T-cell (primary cell): Measurements from ENCODE around the gene CFAP57. TPM values are rescaled to one million over a fixed set of nuclear protein-coding genes. Genes with fewer than 3 reads are reported as not detected.
A peak's percentile ranks its signal among the peaks of the same experiment; 100 is the strongest.

Experiments
- ATAC-seq, 4 experiments: fragments of 200-7000 bp in 3 of 4; fragments of 150-1000 bp in 1 of 4; cut with Tn5 transposase; replicated peaks in 1 of 4; 1 replicate in 3 of 4; 2 replicates in 1 of 4; pipeline ENCODE4 v1.10.0; 2021; ENCODE audit warnings: moderate library complexity in 3 of 4, mild to moderate bottlenecking in 2 of 4, moderate number of reproducible peaks in 1 of 4
- CTCF ChIA-PET, 2 donors: fragments of 300-600 bp; sonication (Branson Sonifier 250); formaldehyde crosslinking; loops; one replicate each; lab custom pipeline; 2022; ENCODE audit warnings: antibody characterized with exemption in 2 of 2; lab: Charles Lee
- POLR2A ChIA-PET, 2 donors: fragments of 300-600 bp; sonication (Branson Sonifier 250); formaldehyde crosslinking; loops; one replicate each; lab custom pipeline; 2022; ENCODE audit warnings: antibody characterized with exemption in 2 of 2; lab: Charles Lee
- DNase-seq, 35 experiments: peaks; one replicate each; pipeline versions ENCODE4 v3.0.0 to v3.0.0-alpha.2; 2013 to 2023
- H3K27ac ChIP-seq: one replicate; pipeline ENCODE4 v1.5.1; 2013; ENCODE audit warnings: low read length
- H3K27me3 ChIP-seq, 2 experiments: replicated peaks in 1 of 2; 1 replicate in 1 of 2; 2 replicates in 1 of 2; pipeline versions ENCODE4 v1.6.1 to v1.7.0; 2013; ENCODE audit warnings: low read length in 1 of 2, mixed read lengths in 1 of 2; ENCODE audit not compliant: control insufficient read depth in 2 of 2, insufficient read depth in 2 of 2; ENCODE audit errors: extremely low read depth in 1 of 2
- H3K36me3 ChIP-seq, 2 donors: 1 replicate in 1 of 2; 2 replicates in 1 of 2; pipeline versions ENCODE4 v1.6.1 to v1.7.0; 2013; ENCODE audit warnings: low read length in 1 of 2; ENCODE audit not compliant: control insufficient read depth in 2 of 2, insufficient read depth in 1 of 2; ENCODE audit errors: extremely low read depth in 1 of 2
- H3K4me1 ChIP-seq, 2 experiments: 1 replicate in 1 of 2; 2 replicates in 1 of 2; pipeline versions ENCODE4 v1.6.1 to v1.7.0; 2013; ENCODE audit warnings: low read length in 2 of 2, mixed read lengths in 1 of 2; ENCODE audit not compliant: insufficient read depth in 2 of 2, control insufficient read depth in 1 of 2; ENCODE audit errors: extremely low read depth in 1 of 2
- H3K4me3 ChIP-seq, 2 donors: 1 replicate in 1 of 2; 2 replicates in 1 of 2; pipeline versions ENCODE4 v1.5.1 to v1.7.0; 2013; ENCODE audit warnings: mild to moderate bottlenecking in 2 of 2, low read length in 1 of 2, moderate library complexity in 1 of 2; ENCODE audit not compliant: control insufficient read depth in 1 of 2; ENCODE audit errors: extremely low read depth in 1 of 2
- H3K9me3 ChIP-seq: 2 replicates; pipeline ENCODE4 v1.7.0; 2013
- H3K27ac Mint-ChIP-seq, 2 donors: one replicate each; pipeline ENCODE4 v1.8.0; 2020 to 2021; ENCODE audit warnings: mild to moderate bottlenecking in 2 of 2, mixed read lengths in 2 of 2
- H3K27me3 Mint-ChIP-seq, 2 donors: one replicate each; pipeline ENCODE4 v1.8.0; 2021 to 2022; ENCODE audit warnings: mixed read lengths in 2 of 2
- H3K36me3 Mint-ChIP-seq: one replicate; pipeline ENCODE4 v1.8.0; 2021; ENCODE audit warnings: mixed read lengths
- H3K4me1 Mint-ChIP-seq, 3 donors: one replicate each; pipeline ENCODE4 v1.8.0; 2020 to 2022; ENCODE audit warnings: mixed read lengths in 3 of 3, mild to moderate bottlenecking in 1 of 3
- H3K4me3 Mint-ChIP-seq, 3 donors: one replicate each; pipeline ENCODE4 v1.8.0; 2020 to 2022; ENCODE audit warnings: mild to moderate bottlenecking in 3 of 3, mixed read lengths in 3 of 3, moderate library complexity in 3 of 3
- H3K9me3 Mint-ChIP-seq, 3 donors: one replicate each; pipeline ENCODE4 v1.8.0; 2020 to 2022; ENCODE audit warnings: mixed read lengths in 3 of 3
- WGBS: methylation state at CpG from one replicate; pipeline ENCODE4 v1.1.5; 2013; ENCODE audit warnings: missing lambda C conversion rate; ENCODE audit not compliant: insufficient coverage; 5-methylcytosine and 5-hydroxymethylcytosine counted together
- total RNA-seq, 35 experiments: library from RNA in 6 of 35; stranded (reverse) in 6 of 35; fragments of 120-200 nt in 1 of 35; gene quantifications; one replicate each; pipeline versions ENCODE4 v1.2.1 to v1.2.4 and lab custom pipeline; 2013 to 2026

The CFAP57 gene
- total RNA-seq, 5 donors from 2014 or later (not counting 1 experiment from before 2014, with no cell fraction given): 0.07 TPM; not detected in 4

DNA sequence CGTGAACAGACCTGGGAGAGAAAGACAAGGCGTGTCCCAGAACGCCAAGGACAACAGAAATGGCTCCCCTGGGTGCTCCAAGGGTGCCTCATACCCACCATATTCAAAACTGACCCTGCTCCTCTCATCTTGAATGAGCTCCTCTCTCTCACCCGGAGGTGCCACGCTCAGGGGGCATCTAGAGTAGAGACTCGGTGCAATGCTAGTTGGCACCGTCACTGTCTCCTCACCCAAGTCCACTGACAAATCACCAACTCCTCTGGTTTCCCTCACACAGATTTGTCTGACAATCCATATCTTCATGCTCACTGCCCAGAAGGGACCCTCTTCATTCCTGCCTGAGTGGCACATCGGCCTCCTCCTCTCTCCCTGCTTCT is 102.7 kb downstream of the CFAP57 start:
- 91% methylated on average over 5 of the region's 8 CpGs for WGBS
- ATAC-seq (no peak), DNase-seq (no peak)
- Mint-ChIP-seq H3K9me3 (no peaks in the 10 kb centered on the region), H3K27ac (peak overlapping the region; percentile 88 to 93), H3K4me1 (peaks cover 23 to 35% (median 33%) of the 10 kb centered on the region in 3 donors), H3K4me3 (peak overlapping the region in 1 of 3 donors; percentile 54), H3K36me3 (peaks cover 2% of the 10 kb centered on the region), H3K27me3 (peaks cover 7 to 16% of the 10 kb centered on the region in 2 donors)
- Histone ChIP-seq H3K27ac (no peak overlapping the region), H3K4me1 (peaks cover 12 to 22% of the 10 kb centered on the region in 2 experiments), H3K4me3 (peak overlapping the region in 1 of 2 donors; percentile 19), H3K9me3 (no peaks in the 10 kb centered on the region), H3K36me3 (no peaks in the 10 kb centered on the region), H3K27me3 (peaks cover 0 to 51% of the 10 kb centered on the region in 2 experiments)
- ChIA-PET POLR2A (no interaction called here), CTCF (no interaction called here)

DNA sequence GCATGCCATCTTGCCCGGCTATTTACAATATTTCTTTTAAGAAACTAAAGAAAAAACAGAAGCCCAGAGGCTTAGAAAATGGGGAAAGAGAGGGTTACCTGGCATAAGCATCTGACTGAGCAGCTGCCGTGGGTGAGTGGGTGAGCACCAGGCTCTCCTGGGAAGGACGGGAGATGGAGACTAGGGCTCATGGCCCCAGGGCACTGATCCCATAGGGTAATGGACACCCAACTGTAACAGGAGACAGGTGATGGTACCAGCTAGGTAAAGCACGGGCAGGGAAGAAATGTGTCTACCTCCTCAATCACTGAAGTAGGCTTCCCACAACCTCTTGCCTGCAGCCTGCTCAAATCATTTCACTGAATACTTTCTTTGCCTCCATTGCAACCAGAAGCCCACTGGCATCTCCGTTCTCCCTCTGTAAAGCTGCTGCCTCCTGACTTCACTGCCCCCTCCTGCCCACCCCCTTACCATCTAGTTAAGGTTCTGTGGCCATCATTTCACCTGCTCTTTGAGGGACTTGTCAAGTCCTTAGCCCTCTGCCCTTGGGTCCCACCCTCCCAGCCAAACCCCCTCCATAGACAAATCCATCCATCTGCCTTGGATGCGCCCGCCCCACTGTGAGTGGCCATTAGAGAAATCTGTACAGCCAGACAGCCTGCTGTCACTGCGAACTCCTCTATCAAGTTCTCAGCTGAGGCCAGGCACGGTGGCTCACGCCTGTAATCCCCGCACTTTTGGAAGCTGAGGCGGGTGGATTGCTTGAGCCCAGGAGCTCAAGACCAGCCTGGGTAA is 103.9 kb downstream of the CFAP57 start:
- no peak for ATAC-seq
- H3K4me3 Mint-ChIP-seq: peak overlapping the region in 1 of 3 donors; percentile 54
- peaks cover 2% of the 10 kb centered on the region for H3K36me3 Mint-ChIP-seq

DNA sequence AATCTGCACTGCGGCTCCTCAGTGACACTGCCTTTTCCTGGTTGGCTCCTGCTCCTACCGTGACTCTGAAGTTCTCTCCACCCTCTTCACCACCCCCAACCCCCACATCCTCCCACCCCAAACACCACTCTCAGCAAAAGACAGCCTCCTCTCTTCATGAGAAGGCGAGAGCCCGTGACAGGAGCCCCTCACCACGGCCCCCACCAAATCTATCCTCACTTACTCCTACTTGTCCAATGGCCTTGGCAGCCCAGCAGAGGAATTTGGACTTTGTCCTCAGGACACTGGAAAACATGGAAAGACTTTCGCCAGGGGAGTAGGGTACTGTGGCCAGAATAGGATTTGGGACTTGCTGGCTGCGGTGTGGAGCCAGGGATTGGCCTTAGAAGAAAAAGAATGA is 104.5 kb downstream of the CFAP57 start:
- CTCF ChIA-PET: no interaction called here
- POLR2A ChIA-PET: no interaction called here
- 70% methylated on average over 4 of the region's 7 CpGs for WGBS
- peaks cover 9% of the 10 kb centered on the region in 2 donors for H3K27me3 Mint-ChIP-seq
- no peak overlapping the region for H3K27ac Mint-ChIP-seq
- Histone ChIP-seq H3K4me3 (no peak overlapping the region), H3K4me1 (peaks cover 12% of the 10 kb centered on the region in 2 experiments), H3K9me3 (no peaks in the 10 kb centered on the region), H3K36me3 (no peaks in the 10 kb centered on the region), H3K27ac (no peak overlapping the region), H3K27me3 (peaks cover 0 to 40% of the 10 kb centered on the region in 2 experiments)
- DNase-seq: no peak
- peaks cover 2% of the 10 kb centered on the region for H3K36me3 Mint-ChIP-seq
- H3K4me3 Mint-ChIP-seq: no peak overlapping the region
- no peak for ATAC-seq
- H3K4me1 Mint-ChIP-seq: peaks cover 11 to 17% (median 16%) of the 10 kb centered on the region in 3 donors
- no peaks in the 10 kb centered on the region for H3K9me3 Mint-ChIP-seq

More for the DNA sequence above, 103.9 kb downstream of the CFAP57 start:
- ChIA-PET CTCF (no interaction called here), POLR2A (no interaction called here)
- WGBS: 83% methylated on average over 11 of the region's 12 CpGs
- Histone ChIP-seq H3K9me3 (no peaks in the 10 kb centered on the region), H3K27me3 (peaks cover 0 to 42% of the 10 kb centered on the region in 2 experiments), H3K27ac (no peak overlapping the region), H3K4me1 (peaks cover 12 to 14% of the 10 kb centered on the region in 2 experiments), H3K4me3 (no peak overlapping the region), H3K36me3 (no peaks in the 10 kb centered on the region)
- Mint-ChIP-seq H3K4me1 (peaks cover 16 to 23% (median 23%) of the 10 kb centered on the region in 3 donors), H3K27me3 (peaks cover 13 to 16% of the 10 kb centered on the region in 2 donors), H3K9me3 (no peaks in the 10 kb centered on the region), H3K27ac (peak overlapping the region in 1 of 2 donors; percentile 39)
- no peak for DNase-seq

DNA sequence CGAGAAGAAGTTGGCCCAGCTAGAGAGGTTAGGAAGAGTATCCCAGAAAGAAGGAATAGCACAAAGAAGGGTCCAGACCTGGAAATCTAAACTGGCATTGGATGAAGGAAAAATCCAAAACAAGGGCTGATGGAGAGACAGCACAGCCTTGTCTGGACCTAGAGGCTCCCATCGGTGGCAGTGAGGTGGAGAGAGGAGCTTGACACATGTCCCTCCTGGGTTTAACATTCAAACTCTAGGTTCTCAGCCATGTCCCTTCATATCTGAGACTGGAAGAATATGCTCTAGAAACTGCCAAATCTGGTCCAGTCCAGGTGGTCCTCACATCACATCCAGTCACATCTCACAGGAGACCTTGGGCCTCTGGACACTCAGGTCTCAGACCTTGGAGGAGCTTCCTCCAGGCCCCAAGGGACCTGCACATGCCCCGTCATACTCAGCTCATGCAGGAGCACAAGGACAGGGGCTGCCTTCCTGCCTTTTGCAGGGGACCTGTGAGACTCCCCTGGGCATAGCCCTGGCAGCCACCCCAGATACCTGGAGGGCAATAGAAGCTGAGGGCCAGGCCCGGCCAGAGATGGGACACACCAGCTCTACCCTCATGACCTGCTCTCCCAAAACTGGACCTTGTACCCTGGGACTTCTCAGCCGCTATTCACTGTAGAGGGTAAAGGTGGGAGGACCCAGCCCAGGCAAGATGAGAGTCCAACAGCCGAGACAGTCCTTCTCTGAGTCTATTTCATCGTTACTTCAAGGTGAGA is 105.2 kb downstream of the CFAP57 start:
- DNase-seq (no peak), ATAC-seq (no peak)
- no peak overlapping the region for H3K27ac ChIP-seq
- H3K4me1 Mint-ChIP-seq: peaks cover 11 to 15% (median 14%) of the 10 kb centered on the region in 3 donors
- peaks cover 12% of the 10 kb centered on the region in 2 experiments for H3K4me1 ChIP-seq
- no peak overlapping the region for H3K4me3 Mint-ChIP-seq
- ChIA-PET POLR2A (no interaction called here), CTCF (no interaction called here)
- H3K27ac Mint-ChIP-seq: no peak overlapping the region
- no peak overlapping the region for H3K4me3 ChIP-seq
- no peaks in the 10 kb centered on the region for H3K36me3 ChIP-seq
- peaks cover 2% of the 10 kb centered on the region for H3K36me3 Mint-ChIP-seq
- 73% methylated on average over 4 of the region's 7 CpGs for WGBS
- no peaks in the 10 kb centered on the region for H3K9me3 Mint-ChIP-seq
- H3K9me3 ChIP-seq: no peaks in the 10 kb centered on the region
- H3K27me3 Mint-ChIP-seq: peaks cover 7 to 8% of the 10 kb centered on the region in 2 donors
- peaks cover 0 to 40% of the 10 kb centered on the region in 2 experiments for H3K27me3 ChIP-seq

DNA sequence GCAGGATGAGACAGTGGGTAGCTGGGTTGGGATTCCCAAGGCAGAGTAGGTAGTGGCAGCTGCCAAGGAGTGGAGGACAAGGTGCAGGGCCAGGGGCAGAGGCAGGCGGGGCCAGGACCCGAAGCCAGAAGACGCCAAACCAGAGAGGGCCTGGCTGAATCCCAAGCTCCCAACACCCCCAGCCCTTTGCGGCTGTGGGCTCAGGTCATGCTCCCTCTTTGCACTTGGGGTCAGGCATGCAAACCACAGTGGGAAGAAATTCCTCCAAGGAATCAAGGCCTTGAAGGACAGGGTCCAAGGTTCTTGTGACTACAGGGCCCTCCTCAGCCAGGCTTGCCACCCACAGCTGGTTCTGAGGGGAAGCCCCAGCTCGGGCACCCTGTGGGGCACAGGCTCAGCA is 107.0 kb downstream of the CFAP57 start:
- H3K4me1 Mint-ChIP-seq: peaks cover 10 to 13% (median 12%) of the 10 kb centered on the region in 3 donors
- no peak overlapping the region for H3K27ac Mint-ChIP-seq
- H3K27me3 Mint-ChIP-seq: peaks cover 7 to 8% of the 10 kb centered on the region in 2 donors
- Histone ChIP-seq H3K4me3 (no peak overlapping the region), H3K9me3 (no peaks in the 10 kb centered on the region), H3K4me1 (peaks cover 9 to 12% of the 10 kb centered on the region in 2 experiments), H3K36me3 (no peaks in the 10 kb centered on the region), H3K27ac (no peak overlapping the region), H3K27me3 (peaks cover 0 to 41% of the 10 kb centered on the region in 2 experiments)
- ChIA-PET CTCF (interaction anchor here in 1 of 2 donors (0.7 kb wide), 1 partner anchor 290 kb away, joined by 5 read pairs; no protein-coding TSS in a partner anchor), POLR2A (no interaction called here)
- no peaks in the 10 kb centered on the region for H3K9me3 Mint-ChIP-seq
- no peak overlapping the region for H3K4me3 Mint-ChIP-seq
- ATAC-seq (no peak), DNase-seq (no peak)
- peaks cover 2% of the 10 kb centered on the region for H3K36me3 Mint-ChIP-seq
- 91% methylated on average over 5 of the region's 5 CpGs for WGBS

DNA sequence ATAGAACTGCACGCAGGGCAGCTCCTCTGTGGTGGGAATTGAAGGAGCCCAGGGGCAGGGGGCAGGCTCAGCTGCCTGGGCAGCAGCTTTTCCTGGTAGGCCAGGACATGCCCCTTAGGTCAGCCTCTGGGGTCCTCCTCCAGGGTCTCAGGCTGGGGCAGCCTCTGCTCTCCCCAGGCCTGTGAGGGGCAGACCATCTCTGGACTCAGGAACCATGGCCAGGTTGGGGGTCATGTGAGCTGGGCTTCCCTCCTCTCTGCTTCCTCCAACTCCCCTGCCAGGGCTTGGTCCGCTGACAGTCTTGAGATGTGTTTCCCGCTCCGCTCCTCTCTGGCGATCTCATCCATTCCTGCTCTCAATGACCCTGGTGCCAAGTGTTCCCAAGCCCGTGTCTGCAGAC is 107.5 kb downstream of the CFAP57 start:
- H3K27ac Mint-ChIP-seq: no peak overlapping the region
- no peak for DNase-seq
- H3K4me1 ChIP-seq: peaks cover 4 to 10% of the 10 kb centered on the region in 2 experiments
- H3K36me3 ChIP-seq: no peaks in the 10 kb centered on the region
- no peaks in the 10 kb centered on the region for H3K9me3 Mint-ChIP-seq
- H3K27me3 ChIP-seq: peaks cover 0 to 42% of the 10 kb centered on the region in 2 experiments
- no peak overlapping the region for H3K27ac ChIP-seq
- no peak overlapping the region for H3K4me3 ChIP-seq
- no peaks in the 10 kb centered on the region for H3K36me3 Mint-ChIP-seq
- POLR2A ChIA-PET: no interaction called here
- H3K4me1 Mint-ChIP-seq: peaks cover 4 to 8% (median 7%) of the 10 kb centered on the region in 3 donors
- no peak for ATAC-seq
- no peaks in the 10 kb centered on the region for H3K9me3 ChIP-seq
- peaks cover 7 to 8% of the 10 kb centered on the region in 2 donors for H3K27me3 Mint-ChIP-seq
- H3K4me3 Mint-ChIP-seq: no peak overlapping the region
- 87% methylated on average over 6 of the region's 6 CpGs for WGBS
- CTCF ChIA-PET: no interaction called here
